Panc1 (cell line): Measurements from ENCODE around the gene SAT2. TPM values are rescaled to one million over a fixed set of nuclear protein-coding genes. Genes with fewer than 3 reads are reported as not detected.

Experiments used
- ATAC-seq: fragments of 200-7000 bp; cut with Tn5 transposase; 2 replicates; pipeline ENCODE4 v1.9.1; 2020; ENCODE audit warnings: mild to moderate bottlenecking, moderate library complexity
- BruUV-seq: library from RNA; stranded (reverse); fragments of 400-500 nt; replicated peaks from 2 replicates; lab custom pipeline; 2021; lab: Mats Ljungman, UMichigan
- CTCF ChIA-PET: fragments of 300-600 bp; sonication (Branson Sonifier 250); formaldehyde crosslinking; loops from one replicate; lab custom pipeline; 2022; ENCODE audit warnings: antibody characterized with exemption; lab: Charles Lee
- POLR2A ChIA-PET: fragments of 300-600 bp; sonication (Branson Sonifier 250); formaldehyde crosslinking; loops from one replicate; lab custom pipeline; 2022; ENCODE audit warnings: antibody characterized with exemption; lab: Charles Lee
- DNase-seq: peaks from one replicate; pipeline ENCODE4 v3.0.0-alpha.2; 2010; ENCODE audit warnings: low read depth, low spot score
- H3K27ac ChIP-seq: 2 replicates; pipeline ENCODE4 v1.5.1; 2011; ENCODE audit warnings: mild to moderate bottlenecking, low read length, inconsistent platforms
- H3K27me3 ChIP-seq: fragments of 200-500 bp; sonication (Bioruptor generic); 2 replicates; pipeline ENCODE4 v1.6.0; 2014; ENCODE audit warnings: low read length, inconsistent platforms; ENCODE audit not compliant: control insufficient read depth, insufficient read depth
- H3K36me3 ChIP-seq: fragments of 200-500 bp; sonication (Bioruptor generic); 2 replicates; pipeline ENCODE4 v1.5.1; 2014; ENCODE audit warnings: inconsistent platforms, mild to moderate bottlenecking, low read length, moderate library complexity; ENCODE audit not compliant: control insufficient read depth, insufficient read depth
- H3K4me1 ChIP-seq: 2 replicates; pipeline ENCODE4 v1.5.1; 2011; ENCODE audit warnings: inconsistent platforms, mild to moderate bottlenecking, low read length, moderate library complexity; ENCODE audit not compliant: control insufficient read depth, insufficient read depth
- H3K4me3 ChIP-seq, 2 experiments: 2 replicates each; pipeline ENCODE4 v1.5.1; 2011 to 2012; ENCODE audit warnings: low read depth in 2 of 2, low read length in 2 of 2, mild to moderate bottlenecking in 2 of 2, inconsistent platforms in 1 of 2, moderate library complexity in 1 of 2
- H3K9me3 ChIP-seq: fragments of 200-500 bp; sonication (Bioruptor generic); 2 replicates; pipeline ENCODE4 v1.5.1; 2014; ENCODE audit warnings: low read depth, mild to moderate bottlenecking, inconsistent platforms, low read length, moderate library complexity; ENCODE audit not compliant: control insufficient read depth, insufficient read depth
- POLR2AphosphoS5 ChIP-seq: IDR thresholded peaks from 2 replicates; pipeline ENCODE4 v1.6.1; 2012; ENCODE audit warnings: mild to moderate bottlenecking, low read depth, low read length, moderate library complexity
- SIN3A ChIP-seq: IDR thresholded peaks from 2 replicates; pipeline ENCODE4 v1.6.1; 2012; ENCODE audit warnings: low read depth, mild to moderate bottlenecking, low read length, moderate library complexity, borderline replicate concordance; ENCODE audit not compliant: insufficient read depth
- TCF7L2 ChIP-seq: IDR thresholded peaks from 2 replicates; pipeline ENCODE4 v1.6.1; 2011; ENCODE audit warnings: mild to moderate bottlenecking, low read depth, low read length, inconsistent platforms
- in situ Hi-C: cut with HindIII; loops from 2 replicates; pipeline ENCODE4 v1.10.0; 2016; ENCODE audit warnings: low sequenced_read_pairs, low pct_unique_long_range_greater_than_20kb
- intact Hi-C: fragments of 100-400 bp; cut with micrococcal nuclease; formaldehyde crosslinking; loops from one replicate; pipeline ENCODE4 v1.10.0; 2022; ENCODE audit not compliant: unreplicated experiment
- total RNA-seq: library from RNA; stranded (reverse); gene quantifications from one replicate; pipeline ENCODE4 v1.2.1, GENCODE V29; 2021; ENCODE audit not compliant: unreplicated experiment
- TF ChIP-seq, protein P1 (sequence below), 2 experiments: IDR thresholded peaks; 2 replicates each; pipeline ENCODE4 v1.6.1; 2011 to 2012; ENCODE audit warnings: low read depth in 2 of 2, control low read depth in 1 of 2, low read length in 1 of 2, mild to moderate bottlenecking in 1 of 2, moderate library complexity in 1 of 2; ENCODE audit not compliant: insufficient read depth in 1 of 2
- TF ChIP-seq, protein P2 (sequence below): fragments of 450-650 bp; IDR thresholded peaks from 2 replicates; pipeline ENCODE4 v1.5.1; 2017; ENCODE audit warnings: mild to moderate bottlenecking

Gene SAT2
- total RNA-seq, 1 experiment from 2014 or later = 74.8 TPM

GRCh38 chr17:7632492-7632894, 4.9 kb upstream of the SAT2 start:
- Histone ChIP-seq H3K27ac (no peak overlapping the region), H3K9me3 (no peaks in the 10 kb centered on the region), H3K4me3 (no peak overlapping the region), H3K27me3 (no peaks in the 10 kb centered on the region), H3K4me1 (0 out of 2 replicates have a peak, but pooled peaks cover 2% of the 10 kb centered on the region), H3K36me3 (no peaks in the 10 kb centered on the region)
- in situ Hi-C loops (no loop called here), intact Hi-C loops (no loop called here)
- ChIA-PET CTCF (interaction anchor here (1.7 to 2.1 kb wide), 2 partner anchors 55 to 79 kb away, joined by 4 to 8 read pairs; partner anchors contain the start of genes TP53 and WRAP53), POLR2A (interaction anchor here (0.5 to 1.4 kb wide), 2 partner anchors 54 to 55 kb away, joined by 3 to 4 read pairs; partner anchors contain the start of gene TP53)
- TF ChIP-seq, protein P1, sequence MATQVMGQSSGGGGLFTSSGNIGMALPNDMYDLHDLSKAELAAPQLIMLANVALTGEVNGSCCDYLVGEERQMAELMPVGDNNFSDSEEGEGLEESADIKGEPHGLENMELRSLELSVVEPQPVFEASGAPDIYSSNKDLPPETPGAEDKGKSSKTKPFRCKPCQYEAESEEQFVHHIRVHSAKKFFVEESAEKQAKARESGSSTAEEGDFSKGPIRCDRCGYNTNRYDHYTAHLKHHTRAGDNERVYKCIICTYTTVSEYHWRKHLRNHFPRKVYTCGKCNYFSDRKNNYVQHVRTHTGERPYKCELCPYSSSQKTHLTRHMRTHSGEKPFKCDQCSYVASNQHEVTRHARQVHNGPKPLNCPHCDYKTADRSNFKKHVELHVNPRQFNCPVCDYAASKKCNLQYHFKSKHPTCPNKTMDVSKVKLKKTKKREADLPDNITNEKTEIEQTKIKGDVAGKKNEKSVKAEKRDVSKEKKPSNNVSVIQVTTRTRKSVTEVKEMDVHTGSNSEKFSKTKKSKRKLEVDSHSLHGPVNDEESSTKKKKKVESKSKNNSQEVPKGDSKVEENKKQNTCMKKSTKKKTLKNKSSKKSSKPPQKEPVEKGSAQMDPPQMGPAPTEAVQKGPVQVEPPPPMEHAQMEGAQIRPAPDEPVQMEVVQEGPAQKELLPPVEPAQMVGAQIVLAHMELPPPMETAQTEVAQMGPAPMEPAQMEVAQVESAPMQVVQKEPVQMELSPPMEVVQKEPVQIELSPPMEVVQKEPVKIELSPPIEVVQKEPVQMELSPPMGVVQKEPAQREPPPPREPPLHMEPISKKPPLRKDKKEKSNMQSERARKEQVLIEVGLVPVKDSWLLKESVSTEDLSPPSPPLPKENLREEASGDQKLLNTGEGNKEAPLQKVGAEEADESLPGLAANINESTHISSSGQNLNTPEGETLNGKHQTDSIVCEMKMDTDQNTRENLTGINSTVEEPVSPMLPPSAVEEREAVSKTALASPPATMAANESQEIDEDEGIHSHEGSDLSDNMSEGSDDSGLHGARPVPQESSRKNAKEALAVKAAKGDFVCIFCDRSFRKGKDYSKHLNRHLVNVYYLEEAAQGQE (IDR thresholded peaks at IDR 0.05; ENCODE audit: insufficient read depth in 1 of 2, low read depth in 2 of 2, low read length in 1 of 2) = no peak
- no peak for TF ChIP-seq TCF7L2
- TF ChIP-seq, protein P2, sequence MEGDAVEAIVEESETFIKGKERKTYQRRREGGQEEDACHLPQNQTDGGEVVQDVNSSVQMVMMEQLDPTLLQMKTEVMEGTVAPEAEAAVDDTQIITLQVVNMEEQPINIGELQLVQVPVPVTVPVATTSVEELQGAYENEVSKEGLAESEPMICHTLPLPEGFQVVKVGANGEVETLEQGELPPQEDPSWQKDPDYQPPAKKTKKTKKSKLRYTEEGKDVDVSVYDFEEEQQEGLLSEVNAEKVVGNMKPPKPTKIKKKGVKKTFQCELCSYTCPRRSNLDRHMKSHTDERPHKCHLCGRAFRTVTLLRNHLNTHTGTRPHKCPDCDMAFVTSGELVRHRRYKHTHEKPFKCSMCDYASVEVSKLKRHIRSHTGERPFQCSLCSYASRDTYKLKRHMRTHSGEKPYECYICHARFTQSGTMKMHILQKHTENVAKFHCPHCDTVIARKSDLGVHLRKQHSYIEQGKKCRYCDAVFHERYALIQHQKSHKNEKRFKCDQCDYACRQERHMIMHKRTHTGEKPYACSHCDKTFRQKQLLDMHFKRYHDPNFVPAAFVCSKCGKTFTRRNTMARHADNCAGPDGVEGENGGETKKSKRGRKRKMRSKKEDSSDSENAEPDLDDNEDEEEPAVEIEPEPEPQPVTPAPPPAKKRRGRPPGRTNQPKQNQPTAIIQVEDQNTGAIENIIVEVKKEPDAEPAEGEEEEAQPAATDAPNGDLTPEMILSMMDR = peak; percentile 80
- TF ChIP-seq SIN3A = no peak
- ATAC-seq (peak; percentile 76), DNase-seq (no peak)
- no TSS peak for BruUV-seq

DNA sequence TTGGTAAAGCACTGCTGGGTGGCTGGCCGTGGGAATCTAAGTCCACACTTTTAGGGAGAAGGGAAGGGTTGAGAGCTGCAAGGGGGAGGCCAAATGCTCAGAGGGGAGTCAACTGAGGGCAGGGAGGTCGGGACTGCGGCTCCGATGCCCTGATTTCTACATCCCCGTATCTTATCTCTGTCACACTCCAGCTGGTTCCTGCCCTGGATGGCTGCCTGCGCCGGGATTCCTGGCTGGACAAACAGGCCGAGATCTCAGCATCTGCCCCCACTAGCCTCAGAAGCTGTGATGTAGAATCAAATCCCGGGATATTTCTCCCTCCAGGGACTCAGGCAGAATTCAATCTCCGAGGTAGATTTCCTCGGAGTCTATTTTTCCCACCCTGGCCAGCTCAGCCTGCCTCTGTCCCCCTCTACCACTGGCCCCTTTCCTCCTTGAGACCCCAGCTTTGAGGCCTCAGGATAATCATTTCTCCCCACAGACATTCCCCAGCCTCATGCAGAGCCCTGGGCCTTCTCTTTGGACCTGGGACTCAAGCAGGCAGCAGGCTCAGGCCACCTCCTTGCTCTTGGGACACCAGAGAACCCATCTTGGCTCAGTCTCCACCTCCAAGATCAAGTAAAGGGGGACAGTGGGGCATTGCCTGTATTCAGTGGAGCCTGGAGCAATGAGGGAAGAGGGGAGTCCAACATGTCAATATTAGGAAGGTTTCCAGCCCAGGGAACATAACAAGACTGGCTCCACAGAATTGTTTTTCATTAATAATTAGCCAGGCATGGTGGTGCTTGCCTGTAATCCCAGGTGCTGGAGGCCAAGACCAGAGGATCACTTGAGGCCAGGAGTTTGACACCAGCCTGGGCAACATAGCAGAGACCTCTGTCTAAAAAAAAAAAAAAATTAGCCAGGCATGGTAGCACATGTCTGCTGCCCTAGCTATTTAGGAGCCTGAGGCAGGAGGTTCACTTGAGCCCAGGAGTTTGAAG, 4.1 kb upstream of the SAT2 start:
- H3K27ac ChIP-seq = no peak overlapping the region
- H3K36me3 ChIP-seq = no peaks in the 10 kb centered on the region
- H3K9me3 ChIP-seq = no peaks in the 10 kb centered on the region
- no peaks in the 10 kb centered on the region for H3K27me3 ChIP-seq
- in situ Hi-C loops = no loop called here
- DNase-seq = no peak
- no TSS peak for BruUV-seq
- H3K4me3 ChIP-seq = no peak overlapping the region
- TF ChIP-seq, protein P2 = no peak
- TF ChIP-seq SIN3A (no peak), POLR2AphosphoS5 (no peak), TCF7L2 (no peak)
- TF ChIP-seq, protein P1 (IDR thresholded peaks at IDR 0.05; ENCODE audit: insufficient read depth in 1 of 2, low read depth in 2 of 2, low read length in 1 of 2) = no peak
- intact Hi-C loops = no loop called here
- ChIA-PET POLR2A (interaction anchor here (0.6 to 1.4 kb wide), 3 partner anchors 29 to 55 kb away, joined by 3 to 13 read pairs (median 5); partner anchors contain the start of gene TP53), CTCF (interaction anchor here (0.5 to 1.7 kb wide), 3 partner anchors 78 to 173 kb away, joined by 3 to 14 read pairs (median 4); no protein-coding TSS in a partner anchor)
- ATAC-seq = no peak
- peaks cover 5% of the 10 kb centered on the region for H3K4me1 ChIP-seq
